Neural progenitor cell (in vitro differentiated cells): ENCODE measurements around the gene RBFOX1. TPM values are rescaled to one million over a fixed set of nuclear protein-coding genes. Genes with fewer than 3 reads are reported as not detected.

Experiments used
- DNase-seq: peaks from one replicate; pipeline ENCODE4 v3.0.0-alpha.2; 2016; ENCODE audit warnings: low spot score
- H2AFZ ChIP-seq: fragments of 200-600 bp; sonication (generic); replicated peaks from 2 replicates; pipeline ENCODE4 v1.6.1; 2016; ENCODE audit warnings: antibody characterized with exemption
- H3F3A ChIP-seq: fragments of 200-600 bp; sonication (generic); 2 replicates; pipeline ENCODE4 v1.6.1; 2016; ENCODE audit warnings: antibody characterized with exemption, low read depth
- H3K27ac ChIP-seq: fragments of 200-600 bp; sonication (generic); 2 replicates; pipeline ENCODE4 v1.5.1; 2016; ENCODE audit warnings: mild to moderate bottlenecking
- H3K27me3 ChIP-seq: fragments of 200-600 bp; sonication (generic); 2 replicates; pipeline ENCODE4 v1.6.1; 2016; ENCODE audit warnings: mild to moderate bottlenecking, moderate library complexity
- H3K36me3 ChIP-seq: fragments of 200-600 bp; sonication (generic); 2 replicates; pipeline ENCODE4 v1.5.1; 2016
- H3K4me1 ChIP-seq: fragments of 200-600 bp; sonication (generic); 2 replicates; pipeline ENCODE4 v1.6.1; 2016; ENCODE audit warnings: mixed run types
- H3K4me2 ChIP-seq: fragments of 200-600 bp; sonication (generic); 2 replicates; pipeline ENCODE4 v1.6.1; 2016
- H3K4me3 ChIP-seq: fragments of 200-600 bp; sonication (generic); 2 replicates; pipeline ENCODE4 v1.5.1; 2016
- H3K79me2 ChIP-seq: fragments of 200-600 bp; sonication (generic); 2 replicates; pipeline ENCODE4 v1.6.1; 2016; ENCODE audit warnings: low read depth
- H3K9ac ChIP-seq: fragments of 200-600 bp; sonication (generic); 2 replicates; pipeline ENCODE4 v1.6.1; 2016
- H3K9me3 ChIP-seq: fragments of 200-600 bp; sonication (generic); 2 replicates; pipeline ENCODE4 v1.5.1; 2016; ENCODE audit warnings: low read depth
- H4K20me1 ChIP-seq: fragments of 200-600 bp; sonication (generic); 2 replicates; pipeline ENCODE4 v1.6.1; 2016; ENCODE audit warnings: low read depth
- H3K27ac Mint-ChIP-seq: 3 replicates; pipeline ENCODE4 v1.8.0; 2021; ENCODE audit warnings: mixed read lengths
- H3K27me3 Mint-ChIP-seq: 2 replicates; pipeline ENCODE4 v1.8.0; 2022; ENCODE audit warnings: low read depth, mild to moderate bottlenecking, inconsistent platforms, moderate library complexity, mixed read lengths; ENCODE audit not compliant: insufficient read depth
- H3K36me3 Mint-ChIP-seq: 3 replicates; pipeline ENCODE4 v1.8.0; 2021; ENCODE audit warnings: mixed read lengths
- H3K4me1 Mint-ChIP-seq: 3 replicates; pipeline ENCODE4 v1.8.0; 2021; ENCODE audit warnings: mixed read lengths
- H3K4me3 Mint-ChIP-seq: 3 replicates; pipeline ENCODE4 v1.8.0; 2021; ENCODE audit warnings: mild to moderate bottlenecking, moderate library complexity, mixed read lengths
- H3K9me3 Mint-ChIP-seq: 3 replicates; pipeline ENCODE4 v1.8.0; 2020; ENCODE audit warnings: mixed read lengths
- CTCF ChIP-seq: fragments of 200-600 bp; sonication (generic); IDR thresholded peaks from 2 replicates; pipeline ENCODE4 v1.5.1; 2017; ENCODE audit warnings: antibody characterized with exemption, mild to moderate bottlenecking
- EZH2 ChIP-seq: fragments of 200-600 bp; sonication (generic); IDR thresholded peaks from 2 replicates; pipeline ENCODE4 v1.6.1; 2017; ENCODE audit warnings: antibody characterized with exemption, mild to moderate bottlenecking, moderate library complexity
- EZH2phosphoT487 ChIP-seq: fragments of 200-600 bp; sonication (generic); IDR thresholded peaks from 2 replicates; pipeline ENCODE4 v1.6.1; 2017; ENCODE audit warnings: antibody characterized with exemption
- total RNA-seq: library from RNA; depleted of rRNA; stranded (reverse); fragments of >200 nt; gene quantifications from 2 replicates; pipeline ENCODE4 v1.2.3, GENCODE V29; 2015; ENCODE audit warnings: low replicate concordance

Gene RBFOX1
- total RNA-seq, 1 donor from 2014 or later = 1.2 TPM

DNA sequence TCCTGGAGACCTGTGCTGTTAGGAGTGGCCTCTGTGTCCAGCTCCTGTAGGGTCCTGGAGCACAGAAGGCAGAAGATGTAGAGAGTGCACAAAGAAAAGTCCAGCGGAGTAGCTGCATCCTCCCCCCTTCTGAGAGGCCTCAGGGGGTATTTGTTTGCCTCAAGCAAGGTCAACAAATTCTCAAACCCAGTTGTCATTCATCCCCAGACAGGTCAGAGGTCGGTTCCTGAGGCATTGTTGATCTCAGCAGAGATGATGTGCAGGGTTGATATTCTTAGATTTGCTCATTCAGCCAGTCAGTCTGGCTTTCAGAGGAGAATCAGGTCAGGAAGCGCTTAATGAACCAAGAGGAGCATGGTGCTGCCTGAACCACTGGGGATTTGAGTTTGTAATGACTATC lies 8.3 kb upstream of the RBFOX1 start:
- Mint-ChIP-seq H3K9me3 (no peaks in the 10 kb centered on the region), H3K36me3 (no peaks in the 10 kb centered on the region), H3K27ac (no peak overlapping the region), H3K4me1 (peaks cover 31% of the 10 kb centered on the region), H3K4me3 (peak overlapping the region; percentile 13), H3K27me3 (peaks cover 14% of the 10 kb centered on the region)
- DNase-seq = peak; percentile 58
- Histone ChIP-seq H3F3A (peaks cover 4% of the 10 kb centered on the region), H3K36me3 (no peaks in the 10 kb centered on the region), H3K27ac (no peak overlapping the region), H3K9me3 (no peaks in the 10 kb centered on the region), H3K4me1 (peaks cover 19% of the 10 kb centered on the region), H3K4me3 (no peak overlapping the region), H3K27me3 (no peaks in the 10 kb centered on the region), H3K79me2 (no peaks in the 10 kb centered on the region), H4K20me1 (no peaks in the 10 kb centered on the region), H2AFZ (no peak overlapping the region), H3K4me2 (peak overlapping the region; percentile 58), H3K9ac (no peak overlapping the region)
- TF ChIP-seq EZH2phosphoT487 (no peak), EZH2 (no peak), CTCF (no peak)

DNA sequence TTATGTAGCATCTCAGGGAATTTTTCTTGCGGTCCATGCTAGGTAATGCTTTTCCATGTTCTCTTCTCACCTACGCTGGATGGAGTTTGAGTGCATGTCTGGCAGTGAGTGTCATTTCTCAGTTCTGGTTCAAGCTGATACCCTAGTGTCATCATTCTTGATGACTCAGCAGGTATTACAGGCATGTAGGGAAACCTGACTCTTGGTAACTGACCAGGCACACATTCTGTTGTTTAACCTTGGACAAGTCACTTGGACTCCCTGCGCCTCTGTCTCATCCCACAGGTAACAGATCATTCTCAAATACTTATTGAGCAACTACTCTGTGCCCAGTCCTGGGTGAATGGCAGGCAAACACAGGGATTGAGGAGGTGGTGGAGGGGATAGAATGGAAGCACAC lies 6.8 kb upstream of the RBFOX1 start:
- Histone ChIP-seq H4K20me1 (no peaks in the 10 kb centered on the region), H3K9me3 (no peaks in the 10 kb centered on the region), H3K27ac (no peak overlapping the region), H3K27me3 (no peaks in the 10 kb centered on the region), H3K79me2 (no peaks in the 10 kb centered on the region), H2AFZ (no peak overlapping the region), H3K4me3 (no peak overlapping the region), H3F3A (peaks cover 4% of the 10 kb centered on the region), H3K4me1 (peaks cover 15% of the 10 kb centered on the region), H3K9ac (no peak overlapping the region), H3K4me2 (no peak overlapping the region), H3K36me3 (no peaks in the 10 kb centered on the region)
- no peaks in the 10 kb centered on the region for H3K9me3 Mint-ChIP-seq
- H3K27me3 Mint-ChIP-seq = peaks cover 11% of the 10 kb centered on the region
- peaks cover 33% of the 10 kb centered on the region for H3K4me1 Mint-ChIP-seq
- no peaks in the 10 kb centered on the region for H3K36me3 Mint-ChIP-seq
- peak overlapping the region; percentile 5 for H3K4me3 Mint-ChIP-seq
- TF ChIP-seq EZH2 (no peak), CTCF (no peak), EZH2phosphoT487 (no peak)
- H3K27ac Mint-ChIP-seq = no peak overlapping the region
- no peak for DNase-seq

GRCh38 chr16:7330709-7331108 lies 1.9 kb upstream of the RBFOX1 start:
- Mint-ChIP-seq H3K9me3 (no peaks in the 10 kb centered on the region), H3K36me3 (no peaks in the 10 kb centered on the region), H3K27ac (no peak overlapping the region), H3K4me1 (peaks cover 26% of the 10 kb centered on the region), H3K27me3 (peaks cover 8% of the 10 kb centered on the region), H3K4me3 (no peak overlapping the region)
- DNase-seq = no peak
- H3K9me3 ChIP-seq = no peaks in the 10 kb centered on the region
- H3K4me3 ChIP-seq = no peak overlapping the region
- no peak overlapping the region for H2AFZ ChIP-seq
- no peaks in the 10 kb centered on the region for H3K36me3 ChIP-seq
- no peak overlapping the region for H3K4me2 ChIP-seq
- no peak overlapping the region for H3K9ac ChIP-seq
- no peaks in the 10 kb centered on the region for H4K20me1 ChIP-seq
- no peak overlapping the region for H3K27ac ChIP-seq
- H3F3A ChIP-seq = no peaks in the 10 kb centered on the region
- no peaks in the 10 kb centered on the region for H3K27me3 ChIP-seq
- TF ChIP-seq CTCF (no peak), EZH2 (no peak), EZH2phosphoT487 (no peak)
- peaks cover 6% of the 10 kb centered on the region for H3K4me1 ChIP-seq
- no peaks in the 10 kb centered on the region for H3K79me2 ChIP-seq
